Panc1 (cell line): ENCODE results near the gene AGPAT3.

Source experiments
- POLR2AphosphoS5 ChIP-seq: IDR thresholded peaks from 2 replicates; pipeline ENCODE4 v1.6.1; 2012; ENCODE audit warnings: mild to moderate bottlenecking, low read depth, low read length, moderate library complexity
- TF ChIP-seq, protein P1 (sequence below): fragments of 450-650 bp; IDR thresholded peaks from 2 replicates; pipeline ENCODE4 v1.5.1; 2017; ENCODE audit warnings: mild to moderate bottlenecking

GRCh38 chr21:43836616-43837015, 28.4 kb upstream of the AGPAT3 start:
- TF ChIP-seq, protein P1, sequence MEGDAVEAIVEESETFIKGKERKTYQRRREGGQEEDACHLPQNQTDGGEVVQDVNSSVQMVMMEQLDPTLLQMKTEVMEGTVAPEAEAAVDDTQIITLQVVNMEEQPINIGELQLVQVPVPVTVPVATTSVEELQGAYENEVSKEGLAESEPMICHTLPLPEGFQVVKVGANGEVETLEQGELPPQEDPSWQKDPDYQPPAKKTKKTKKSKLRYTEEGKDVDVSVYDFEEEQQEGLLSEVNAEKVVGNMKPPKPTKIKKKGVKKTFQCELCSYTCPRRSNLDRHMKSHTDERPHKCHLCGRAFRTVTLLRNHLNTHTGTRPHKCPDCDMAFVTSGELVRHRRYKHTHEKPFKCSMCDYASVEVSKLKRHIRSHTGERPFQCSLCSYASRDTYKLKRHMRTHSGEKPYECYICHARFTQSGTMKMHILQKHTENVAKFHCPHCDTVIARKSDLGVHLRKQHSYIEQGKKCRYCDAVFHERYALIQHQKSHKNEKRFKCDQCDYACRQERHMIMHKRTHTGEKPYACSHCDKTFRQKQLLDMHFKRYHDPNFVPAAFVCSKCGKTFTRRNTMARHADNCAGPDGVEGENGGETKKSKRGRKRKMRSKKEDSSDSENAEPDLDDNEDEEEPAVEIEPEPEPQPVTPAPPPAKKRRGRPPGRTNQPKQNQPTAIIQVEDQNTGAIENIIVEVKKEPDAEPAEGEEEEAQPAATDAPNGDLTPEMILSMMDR = no peak
- TF ChIP-seq POLR2AphosphoS5 = no peak
